ENCODE data around the gene LRRC8E. TPM values are rescaled to one million over a fixed set of nuclear protein-coding genes. Genes with fewer than 3 reads are reported as not detected.

LRRC8E gene
- total RNA-seq, 2 donors from 2014 or later = 1.5 to 2.1 TPM

GRCh38 chr19:7874897-7875273, 13.4 kb upstream of the LRRC8E start:
- Histone ChIP-seq H3K36me3 (no peaks in the 10 kb centered on the region), H3K27me3 (peaks cover 0 to 5% of the 10 kb centered on the region in 2 donors), H3K9me3 (no peaks in the 10 kb centered on the region), H3K4me1 (peaks cover 0 to 32% of the 10 kb centered on the region in 2 donors), H3K4me3 (peak overlapping the region; percentile 30 to 50), H3K27ac (no peak overlapping the region)
- DNase-seq (ENCODE audit: low spot score) = no peak
- TF ChIP-seq CTCF (IDR thresholded peaks at IDR 0.05) = no peak

GRCh38 chr19:7877249-7877836, 11.0 kb upstream of the LRRC8E start:
- H3K27ac ChIP-seq = no peak overlapping the region
- DNase-seq (ENCODE audit: low spot score) = no peak
- no peak for TF ChIP-seq CTCF (IDR thresholded peaks at IDR 0.05)
- no peaks in the 10 kb centered on the region for H3K36me3 ChIP-seq
- peaks cover 0 to 17% of the 10 kb centered on the region in 2 donors for H3K4me1 ChIP-seq
- peaks cover 0 to 5% of the 10 kb centered on the region in 2 donors for H3K27me3 ChIP-seq
- H3K9me3 ChIP-seq = no peaks in the 10 kb centered on the region
- H3K4me3 ChIP-seq = no peak overlapping the region

- Histone ChIP-seq H3K4me3 (no peak overlapping the region), H3K27me3 (no peaks in the 10 kb centered on the region), H3K4me1 (peaks cover 0 to 4% of the 10 kb centered on the region in 2 donors), H3K36me3 (no peaks in the 10 kb centered on the region), H3K9me3 (no peaks in the 10 kb centered on the region), H3K27ac (no peak overlapping the region)
- DNase-seq (ENCODE audit: low spot score) = no peak
- no peak for TF ChIP-seq CTCF (IDR thresholded peaks at IDR 0.05)
Measured at GRCh38 chr19:7879111-7879807, 9.1 kb upstream of the LRRC8E start.

GRCh38 chr19:7879836-7880235, 8.5 kb upstream of the LRRC8E start:
- H3K27ac ChIP-seq = no peak overlapping the region
- no peaks in the 10 kb centered on the region for H3K36me3 ChIP-seq
- no peaks in the 10 kb centered on the region for H3K4me1 ChIP-seq
- no peak for DNase-seq (ENCODE audit: low spot score)
- no peaks in the 10 kb centered on the region for H3K27me3 ChIP-seq
- no peak overlapping the region for H3K4me3 ChIP-seq
- no peaks in the 10 kb centered on the region for H3K9me3 ChIP-seq
- no peak for TF ChIP-seq CTCF (IDR thresholded peaks at IDR 0.05)

- H3K9me3 ChIP-seq = no peaks in the 10 kb centered on the region
- no peak for DNase-seq (ENCODE audit: low spot score)
Measured at GRCh38 chr19:7881910-7882309, 6.4 kb upstream of the LRRC8E start.

More at GRCh38 chr19:7881910-7882309, 6.4 kb upstream of the LRRC8E start:
- Histone ChIP-seq H3K4me3 (no peak overlapping the region), H3K36me3 (no peaks in the 10 kb centered on the region), H3K4me1 (no peaks in the 10 kb centered on the region), H3K27me3 (no peaks in the 10 kb centered on the region), H3K27ac (no peak overlapping the region)
- TF ChIP-seq CTCF (IDR thresholded peaks at IDR 0.05) = no peak

All from right atrium auricular region (tissue), 2 donors.